DMS153 treated with DMSO at 0.1 percent for 48 hours (cell line): Measurements from ENCODE around the gene SEPTIN12.

Experiments
- DNase-seq: peaks from one replicate; lab custom pipeline; 2025; ENCODE audit not compliant: unreplicated experiment; lab: John Stamatoyannopoulos, UW

SEPTIN12 gene

GRCh38 chr16:4802659-4803287 lies 14.6 kb upstream of the SEPTIN12 start:
- DNase-seq, result peak; percentile 83

DNA sequence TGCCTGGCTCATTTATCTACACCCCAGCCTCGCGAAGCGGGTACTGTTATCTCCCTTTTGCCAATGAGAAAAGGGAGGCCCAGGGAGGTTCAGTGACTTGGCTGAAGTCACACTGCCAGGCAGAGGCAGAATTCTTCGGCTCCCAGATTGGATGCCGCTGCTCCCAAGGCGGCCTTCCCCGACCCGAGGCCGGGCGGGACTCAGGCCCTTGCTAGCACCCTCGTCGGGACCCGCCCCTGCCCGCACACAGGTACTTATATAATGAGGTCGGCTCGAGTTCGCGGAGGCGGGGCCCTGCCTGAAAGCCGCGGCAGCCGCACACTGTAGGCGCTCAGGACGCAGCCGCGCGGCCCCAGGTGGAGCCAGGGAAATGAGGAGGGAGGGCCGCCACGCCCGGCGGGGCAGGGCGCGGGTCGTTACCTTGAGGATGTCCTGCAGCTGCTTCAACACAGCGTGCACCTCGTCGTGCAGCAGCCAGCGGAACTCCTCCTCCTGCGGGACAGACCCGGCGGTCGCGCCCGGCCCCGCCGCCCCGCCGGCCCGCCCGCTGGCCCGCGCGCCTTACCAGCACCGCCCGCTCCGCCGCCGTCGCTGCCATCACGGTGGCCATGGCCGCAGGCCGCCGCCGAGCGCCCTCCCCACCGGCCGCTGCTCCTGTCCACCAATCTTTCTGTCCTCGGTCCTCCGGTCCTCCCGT lies 14.0 kb upstream of the SEPTIN12 start, which contains the start of gene ROGDI:
Gene ROGDI, minus strand, starts transcription at position 672 of the 697 bp plus-strand sequence. Its CDS starts 62 bp downstream, at position 610.
- peak; percentile 84 for DNase-seq

DNA sequence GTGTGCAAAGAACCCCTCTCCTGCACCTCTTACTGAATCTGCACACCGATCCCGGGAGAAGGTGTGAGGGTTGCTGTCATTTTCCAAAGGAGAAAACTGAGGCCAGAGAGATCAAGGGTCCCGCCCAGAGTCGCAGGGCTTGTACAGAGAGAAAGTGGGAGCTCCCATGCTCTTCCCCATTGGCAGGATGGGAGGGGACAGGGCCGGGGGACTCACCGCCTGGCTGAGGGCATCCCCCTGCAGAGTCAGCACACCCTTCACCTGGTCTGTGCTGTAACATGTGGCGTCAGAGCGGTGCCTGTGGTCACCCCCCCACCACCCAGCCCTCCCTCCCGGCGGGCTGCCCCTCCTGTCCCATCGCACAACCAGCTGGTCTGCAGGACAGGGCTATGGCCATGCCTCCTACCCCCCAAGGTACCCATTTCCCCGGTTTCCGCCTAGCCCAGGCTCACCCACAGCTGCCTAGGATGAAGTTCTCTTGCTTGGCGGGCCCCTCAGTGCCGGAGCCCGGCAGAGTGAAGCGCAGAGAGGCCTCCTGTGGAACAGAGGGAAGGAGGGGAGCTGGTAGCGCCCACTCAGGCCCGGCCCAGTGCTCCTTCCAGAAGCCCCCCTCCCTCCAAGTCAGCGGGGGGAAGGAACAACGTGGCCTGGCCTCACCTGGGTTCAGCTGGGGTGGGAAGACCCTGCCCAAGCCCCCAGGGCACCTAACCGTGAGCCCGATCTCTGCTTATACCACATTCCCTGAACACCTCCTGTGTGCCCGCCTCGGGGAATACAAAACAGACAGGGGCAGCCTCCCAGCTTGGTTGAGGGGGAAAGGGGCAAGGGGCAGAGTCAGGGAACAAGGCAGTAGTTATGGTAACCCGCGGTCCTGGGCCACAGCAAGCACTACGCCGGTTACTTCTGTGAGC lies 13.2 kb upstream of the SEPTIN12 start:
- no peak for DNase-seq

DNA sequence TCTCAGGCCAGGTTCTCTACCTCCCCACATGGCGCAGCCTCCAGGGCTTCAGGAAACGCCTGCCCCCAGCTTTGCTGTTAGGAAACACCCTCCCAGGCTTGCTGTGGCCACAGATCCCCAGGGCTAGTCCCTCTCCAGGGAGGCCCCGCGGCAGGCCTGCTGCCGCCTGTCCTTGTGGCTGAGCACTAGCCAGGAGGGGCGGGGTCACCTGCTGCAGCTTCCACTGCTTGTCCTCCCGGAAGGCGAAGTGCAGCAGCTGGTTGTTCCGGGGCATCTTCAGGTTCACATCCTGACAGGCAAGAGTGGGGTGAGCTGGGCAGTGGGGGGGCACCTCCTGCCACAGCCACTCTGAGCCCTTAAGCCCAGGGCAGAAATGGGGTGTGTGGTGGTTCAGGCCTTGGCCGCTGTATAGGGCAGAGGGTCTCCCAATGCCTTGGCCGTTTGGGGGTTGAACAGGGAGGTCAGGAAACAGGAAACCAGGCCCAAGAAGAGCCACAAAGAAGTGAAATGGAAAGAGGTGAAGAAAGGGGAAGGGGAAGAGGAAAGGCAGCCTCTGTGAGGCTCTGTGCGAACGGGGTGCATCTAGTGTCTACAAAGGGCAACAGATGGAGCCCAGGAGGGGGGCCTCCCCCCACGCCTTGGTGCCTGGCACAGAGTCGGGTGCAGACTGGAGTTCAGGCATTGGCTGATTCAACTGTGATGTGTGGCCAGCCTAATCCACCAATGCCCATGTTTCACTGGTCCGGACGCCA lies 12.3 kb upstream of the SEPTIN12 start:
- DNase-seq, result peak; percentile 79

- DNase-seq, result no peak
Observed at GRCh38 chr16:4799171-4799855, 11.2 kb upstream of the SEPTIN12 start.

- no peak for DNase-seq
Observed at GRCh38 chr16:4798456-4798855, 10.3 kb upstream of the SEPTIN12 start.

GRCh38 chr16:4797805-4798252 lies 9.7 kb upstream of the SEPTIN12 start:
- no peak for DNase-seq

DNA sequence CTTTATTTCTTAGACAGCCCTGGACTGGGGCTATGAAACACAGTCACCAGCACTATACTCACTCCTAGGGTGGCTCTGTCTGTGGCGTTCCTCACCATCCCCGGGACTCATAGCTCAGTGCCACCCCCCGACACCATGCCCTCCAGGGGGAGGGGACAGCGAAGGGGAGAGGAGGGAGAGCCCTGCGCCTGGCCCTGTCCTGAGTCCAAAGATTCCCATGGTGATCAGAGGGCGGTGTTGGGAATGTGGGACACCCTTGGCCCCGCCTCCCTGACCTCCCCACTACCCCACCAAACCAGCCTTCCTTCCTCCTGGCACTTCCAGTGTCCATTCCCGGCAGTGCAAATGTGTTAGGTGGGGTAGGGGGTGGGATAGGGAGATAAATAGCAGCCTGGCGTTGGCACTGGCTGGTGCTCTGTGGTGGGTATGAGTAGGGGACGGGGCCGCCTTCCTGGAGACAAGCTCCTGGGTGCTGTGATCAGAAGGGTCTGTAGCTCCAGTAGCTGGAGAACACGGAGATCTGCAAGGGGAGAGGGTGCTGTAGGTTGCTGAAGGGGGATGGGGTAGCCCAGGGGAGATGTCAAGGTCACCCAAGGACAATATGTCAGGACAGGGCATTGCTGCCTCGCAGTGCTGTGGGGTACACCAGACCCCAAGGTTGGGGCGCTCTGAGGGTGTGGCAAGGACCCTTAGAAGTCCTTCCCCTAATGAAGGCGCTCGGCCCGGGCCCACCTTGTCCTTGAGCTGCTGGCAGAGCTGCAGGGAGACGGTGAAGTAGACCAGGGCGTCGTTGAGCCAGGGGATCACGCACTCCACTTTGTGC lies 9.0 kb upstream of the SEPTIN12 start:
- no peak for DNase-seq

DNA sequence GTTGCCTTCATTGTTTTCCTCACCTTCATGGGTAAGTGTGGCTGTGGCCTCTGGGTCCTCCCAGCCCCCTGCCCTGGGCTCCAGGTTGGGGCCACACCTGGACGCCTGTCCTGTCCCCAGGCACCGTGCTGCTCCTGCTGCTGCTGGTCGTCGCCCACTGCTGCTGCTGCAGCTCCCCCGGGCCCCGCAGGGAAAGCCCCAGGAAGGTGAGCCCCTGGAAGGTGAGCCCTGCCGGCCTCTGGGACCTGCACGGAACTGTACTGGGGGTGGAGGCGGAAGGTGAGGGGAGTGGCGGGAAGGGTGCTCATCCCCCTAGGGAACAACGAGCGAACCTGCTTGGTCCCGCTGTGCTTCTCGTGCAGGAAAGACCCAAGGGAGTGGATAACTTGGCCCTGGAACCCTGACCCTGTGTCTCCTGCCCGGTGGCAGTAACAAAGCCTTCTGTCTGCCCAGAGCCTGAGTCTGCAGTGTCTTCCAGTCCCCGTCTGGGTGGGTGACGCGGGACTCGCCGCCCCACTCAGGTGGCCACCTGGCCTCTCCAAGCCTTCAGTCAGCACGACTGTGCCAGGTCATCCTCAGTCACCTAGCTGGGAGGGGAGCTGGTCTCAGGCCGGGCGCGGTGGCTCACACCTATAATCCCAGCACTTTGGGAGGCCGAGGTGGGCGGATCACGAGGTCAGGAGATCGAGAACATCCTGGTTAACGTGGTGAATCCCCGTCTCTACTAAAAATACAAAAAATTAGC lies 7.9 kb upstream of the SEPTIN12 start:
- no peak for DNase-seq

DNA sequence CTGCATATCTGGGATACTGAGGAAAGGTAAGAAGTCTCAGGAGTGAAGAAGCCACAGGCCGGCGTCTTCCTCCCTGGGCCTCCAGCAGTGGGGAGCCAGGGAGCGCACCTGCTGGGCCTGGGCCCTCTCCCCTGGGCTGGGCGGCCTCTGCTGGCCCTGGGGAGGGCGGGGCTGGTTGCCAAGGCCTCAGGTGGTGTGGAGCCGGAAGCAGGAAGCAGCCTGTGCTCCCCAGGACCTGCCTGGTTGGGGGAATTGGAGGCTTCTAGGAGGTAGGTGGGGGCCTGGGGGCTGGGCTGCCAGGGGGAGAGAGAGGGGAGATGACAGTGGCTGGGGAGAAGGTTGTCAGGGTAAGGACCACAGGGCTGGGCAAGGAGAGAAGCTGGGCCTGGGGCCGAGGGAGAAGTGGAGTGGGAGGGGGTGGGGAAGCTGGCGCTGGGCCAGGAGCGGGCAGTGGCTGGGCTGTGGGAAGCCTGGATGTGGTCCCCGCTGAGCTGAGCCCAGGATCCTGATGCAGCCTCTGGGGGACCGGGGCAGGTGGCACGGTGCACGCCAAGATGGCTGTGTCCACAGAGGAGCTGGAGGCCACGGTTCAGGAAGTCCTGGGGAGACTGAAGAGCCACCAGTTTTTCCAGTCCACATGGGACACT lies 7.2 kb upstream of the SEPTIN12 start, which contains the start of gene SMIM22:
Gene SMIM22, plus strand, starts transcription at position 189 of the 647 bp plus-strand sequence. Its CDS starts 366 bp downstream, at position 555.
- DNase-seq, result peak; percentile 64

- no peak for DNase-seq
Observed at GRCh38 chr16:4792951-4793513, 4.9 kb upstream of the SEPTIN12 start.

GRCh38 chr16:4790871-4791270 lies 2.7 kb upstream of the SEPTIN12 start:
- DNase-seq, result no peak

- DNase-seq, result no peak
Observed at GRCh38 chr16:4790261-4790660, 2.1 kb upstream of the SEPTIN12 start.

GRCh38 chr16:4788910-4789309 lies 765 bp upstream of the SEPTIN12 start:
- no peak for DNase-seq

DNA sequence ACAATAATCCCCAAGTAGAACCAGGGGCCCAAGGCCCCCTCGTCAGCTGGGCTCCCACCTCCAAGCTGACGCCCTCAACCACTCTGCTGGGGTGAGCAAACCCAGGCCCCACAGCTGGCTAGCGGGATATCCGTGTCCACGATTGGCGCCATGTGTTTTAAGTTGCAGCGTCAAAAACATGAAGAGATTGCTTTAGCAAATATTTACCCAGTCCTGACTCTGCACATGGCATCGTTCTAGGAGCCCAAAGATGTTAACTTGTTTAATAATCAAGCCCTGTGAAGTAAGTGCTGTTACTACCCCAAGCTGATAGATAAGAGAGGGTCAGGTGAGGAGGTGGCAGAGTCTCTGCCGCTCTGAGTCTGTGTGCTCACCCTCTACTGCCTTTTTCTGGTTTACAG lies 344 bp upstream of the SEPTIN12 start:
- DNase-seq, result no peak

DNA sequence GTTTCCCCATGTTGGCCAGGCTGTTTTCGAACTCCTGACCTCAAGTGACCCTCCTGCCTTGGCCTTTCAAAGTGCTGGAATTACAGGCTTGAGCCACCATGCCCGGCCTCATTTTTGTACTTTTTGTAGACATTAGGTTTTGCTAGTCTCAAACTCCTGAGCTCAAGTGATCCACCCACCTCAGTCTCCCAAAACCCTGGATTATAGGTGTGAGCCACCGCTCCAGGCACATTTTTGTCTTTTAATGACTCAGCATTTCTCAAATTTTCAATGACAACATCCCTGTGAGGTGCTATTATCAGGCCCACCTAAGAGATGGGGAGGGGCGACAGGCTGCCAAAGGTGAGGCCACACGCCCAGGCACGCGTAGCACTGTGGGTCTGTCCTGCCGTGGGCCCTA lies 1.1 kb downstream of the SEPTIN12 start:
- DNase-seq, result no peak

GRCh38 chr16:4785758-4786433 lies 2.2 kb downstream of the SEPTIN12 start:
- DNase-seq, result no peak
